Measurements from ENCODE around the gene NHERF2.

Gene NHERF2

GRCh38 chr16:2046893-2047329 lies 20.2 kb downstream of the NHERF2 start:
- intact Hi-C loops (cut with DNase I), result no loop called here
- peak in 2 of 42 donors; percentile 38 to 46 for DNase-seq

DNA sequence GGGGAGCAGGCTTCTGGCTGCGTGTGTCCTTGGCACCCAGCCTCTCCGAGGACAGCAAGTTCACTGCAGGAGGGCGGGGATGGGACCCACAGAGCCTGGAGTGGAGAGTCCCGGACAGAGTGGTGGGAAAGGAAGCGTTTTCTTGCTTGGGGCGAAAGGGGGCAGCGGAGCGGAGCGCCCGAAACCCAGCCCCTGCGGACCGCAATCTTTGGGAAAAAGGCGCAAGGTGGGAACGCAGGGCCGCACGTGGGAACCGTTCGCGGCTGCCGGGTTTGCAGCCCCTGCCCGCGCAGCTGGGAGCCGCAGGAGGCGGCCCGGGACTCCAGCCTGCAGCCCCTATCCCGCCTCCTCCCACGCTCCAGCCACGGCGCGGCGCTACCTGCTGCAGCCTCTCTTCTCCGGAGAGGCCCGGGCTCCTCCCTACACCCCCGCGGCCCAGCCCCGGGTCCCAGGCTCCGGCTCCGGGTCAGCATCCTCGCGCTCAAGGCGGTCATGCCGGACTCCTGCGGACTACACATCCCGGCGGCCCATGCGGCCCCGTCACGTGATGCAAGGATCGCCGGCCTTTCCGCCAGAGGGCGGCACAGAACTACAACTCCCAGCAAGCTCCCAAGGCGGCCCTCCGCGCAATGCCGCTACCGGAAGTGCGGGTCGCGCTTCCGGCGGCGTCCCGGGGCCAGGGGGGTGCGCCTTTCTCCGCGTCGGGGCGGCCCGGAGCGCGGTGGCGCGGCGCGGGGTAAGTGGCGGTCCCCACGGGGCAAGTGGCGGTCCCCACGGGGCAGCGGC lies 20.8 kb downstream of the NHERF2 start, which contains the start of the genes NTHL1 and TSC2:
Gene NTHL1 (minus strand): TSS at position 505 of the 786 bp plus-strand sequence. CDS start 11 bp downstream, at position 494.
Gene TSC2 (plus strand): TSS at position 656 of the 786 bp plus-strand sequence. CDS start 631 bp downstream, outside the sequence.
- intact Hi-C loops (cut with DNase I), result no loop called here
- peak; percentile 94 to 100 (median 99) for DNase-seq

DNA sequence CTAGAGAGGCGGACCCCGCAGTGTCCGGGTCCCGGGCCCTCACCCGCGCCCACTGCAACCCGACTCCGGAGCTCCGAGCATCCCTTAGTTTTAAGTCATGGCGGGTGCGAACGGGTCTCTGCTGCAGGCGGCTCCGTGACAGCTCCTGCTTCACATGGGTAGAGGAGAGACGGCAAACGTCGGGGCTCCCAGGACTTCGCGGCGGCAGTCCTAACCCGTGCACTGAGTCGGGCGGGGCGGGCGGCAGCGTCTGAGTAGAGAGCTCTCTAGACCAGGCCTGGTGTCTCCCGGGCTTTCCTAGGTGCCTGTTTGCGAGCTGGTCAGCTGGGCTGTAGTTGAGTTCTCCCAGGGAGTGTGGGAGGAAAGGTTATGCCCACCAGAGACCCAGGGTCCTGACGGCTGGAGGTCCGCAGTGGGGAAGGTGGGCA lies 21.4 kb downstream of the NHERF2 start:
- intact Hi-C loops (cut with DNase I), result no loop called here
- DNase-seq, result peak in 2 of 42 donors; percentile 19 to 36

DNA sequence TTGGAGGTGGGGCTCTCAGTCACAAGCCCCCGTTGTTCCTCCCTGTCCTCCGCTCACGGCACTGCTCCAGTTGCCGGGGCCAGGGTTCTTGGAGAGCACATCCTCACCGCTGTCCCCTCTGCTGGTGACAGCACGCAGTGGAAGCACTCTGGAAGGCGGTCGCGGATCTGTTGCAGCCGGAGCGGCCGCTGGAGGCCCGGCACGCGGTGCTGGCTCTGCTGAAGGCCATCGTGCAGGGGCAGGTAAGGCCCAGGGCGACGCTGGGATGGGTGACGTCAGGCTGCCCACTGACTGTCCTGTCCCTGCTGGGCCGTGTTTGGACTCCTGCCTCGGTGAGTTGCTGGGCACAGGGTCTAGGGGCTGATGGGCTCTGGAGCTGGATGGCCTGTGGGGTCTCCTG lies 26.5 kb downstream of the NHERF2 start:
- DNase-seq, result no peak
- intact Hi-C loops (cut with DNase I), result no loop called here

DNA sequence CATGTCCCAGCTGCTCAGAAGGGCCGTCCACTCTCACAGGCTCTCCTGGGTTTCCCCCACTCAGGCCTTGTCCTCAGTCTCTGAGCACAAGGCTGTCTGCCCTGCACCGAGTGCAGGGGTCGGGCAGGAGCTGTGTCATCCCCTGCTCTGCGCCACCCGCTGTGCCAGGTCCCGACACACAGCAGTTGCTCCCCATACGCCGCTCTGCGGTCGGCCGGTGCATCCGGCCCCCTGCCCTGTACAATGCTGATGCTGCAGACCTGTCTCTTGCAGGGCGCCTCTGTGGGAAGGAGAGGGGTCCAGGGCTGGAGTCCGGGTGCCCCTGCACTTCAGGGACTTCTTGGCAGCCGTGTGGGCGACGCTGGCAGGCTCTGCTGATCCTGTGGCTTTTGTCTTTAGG lies 27.2 kb downstream of the NHERF2 start:
- no peak for DNase-seq
- intact Hi-C loops (cut with DNase I), result no loop called here

- no peak for DNase-seq
- intact Hi-C loops (cut with DNase I), result no loop called here
Measured at GRCh38 chr16:2054543-2055245, 28.0 kb downstream of the NHERF2 start.

DNA sequence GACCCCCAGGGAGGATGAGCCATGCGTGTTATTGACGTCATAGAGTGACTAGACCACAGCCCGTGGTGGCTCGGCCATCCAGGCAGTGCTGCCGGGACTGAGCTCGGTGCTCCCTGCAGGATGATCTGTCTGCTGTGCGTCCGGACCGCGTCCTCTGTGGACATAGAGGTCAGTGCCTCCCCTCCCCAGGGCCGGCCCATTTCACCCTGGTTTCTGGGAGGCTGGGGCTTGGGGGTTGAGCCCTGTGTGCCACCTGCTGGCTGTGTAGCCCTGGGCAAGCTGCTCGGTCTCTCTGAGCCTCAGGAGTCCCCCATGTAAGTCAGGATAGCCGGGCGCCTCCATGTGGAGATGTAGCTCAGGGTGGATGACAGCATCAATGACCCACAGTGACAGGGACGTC lies 29.4 kb downstream of the NHERF2 start:
- DNase-seq, result peak in 29 of 42 donors; percentile 21 to 82 (median 43)
- intact Hi-C loops (cut with DNase I), result no loop called here

GRCh38 chr16:2056681-2057407 lies 30.1 kb downstream of the NHERF2 start:
- intact Hi-C loops (cut with DNase I), result no loop called here
- DNase-seq, result peak in 32 of 42 donors; percentile 15 to 79 (median 48)

GRCh38 chr16:2057438-2057837 lies 30.7 kb downstream of the NHERF2 start:
- DNase-seq, result no peak
- intact Hi-C loops (cut with DNase I), result no loop called here

- intact Hi-C loops (cut with DNase I), result no loop called here
- DNase-seq, result no peak
Measured at GRCh38 chr16:2058420-2058819, 31.7 kb downstream of the NHERF2 start.

- no peak for DNase-seq
- intact Hi-C loops (cut with DNase I), result no loop called here
Measured at GRCh38 chr16:2058872-2059271, 32.2 kb downstream of the NHERF2 start.

DNA sequence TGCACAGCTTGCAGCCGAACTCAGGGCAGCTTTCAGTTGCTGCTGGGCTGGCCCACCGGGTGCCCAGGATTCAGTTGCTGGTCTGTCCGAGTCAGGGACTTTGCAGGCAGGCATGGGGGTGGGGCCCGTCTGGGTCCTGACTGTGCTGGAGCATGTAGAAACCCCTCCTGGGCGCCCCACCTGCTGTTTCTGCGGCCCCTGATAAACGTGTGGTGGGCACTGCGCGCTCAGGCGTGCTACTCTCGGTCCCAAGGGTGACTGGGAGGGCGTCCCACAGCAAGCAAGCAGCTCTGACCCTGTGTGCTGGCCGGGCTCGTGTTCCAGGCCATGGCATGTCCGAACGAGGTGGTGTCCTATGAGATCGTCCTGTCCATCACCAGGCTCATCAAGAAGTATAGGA lies 33.6 kb downstream of the NHERF2 start:
- intact Hi-C loops (cut with DNase I), result no loop called here
- DNase-seq, result no peak

- intact Hi-C loops (cut with DNase I), result no loop called here
- no peak for DNase-seq
Measured at GRCh38 chr16:2061023-2061422, 34.3 kb downstream of the NHERF2 start.

DNA sequence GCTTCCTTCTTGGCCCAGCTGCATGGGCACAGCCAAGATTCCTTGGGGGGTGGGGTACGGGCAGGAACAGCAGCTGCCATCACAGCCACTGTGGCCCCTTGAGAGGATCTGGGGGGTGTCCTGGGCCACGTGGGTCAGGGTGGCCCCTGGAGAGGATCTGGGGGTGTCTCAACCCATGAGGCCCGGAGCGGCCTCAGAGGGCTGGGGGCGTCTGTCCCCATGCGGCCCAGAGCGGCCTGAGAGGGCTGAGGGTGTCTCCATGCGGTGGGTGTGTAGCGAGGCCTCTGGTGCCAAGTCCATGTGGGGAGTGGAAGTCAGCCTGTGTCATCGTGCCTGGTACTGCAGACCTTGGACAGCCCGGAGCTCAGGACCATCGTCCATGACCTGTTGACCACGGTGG lies 34.8 kb downstream of the NHERF2 start:
- DNase-seq, result no peak
- intact Hi-C loops (cut with DNase I), result no loop called here

GRCh38 chr16:2062801-2063200 lies 36.1 kb downstream of the NHERF2 start:
- intact Hi-C loops (cut with DNase I), result no loop called here
- DNase-seq, result no peak

GRCh38 chr16:2063861-2064260 lies 37.2 kb downstream of the NHERF2 start:
- intact Hi-C loops (cut with DNase I), result no loop called here
- DNase-seq, result no peak

GRCh38 chr16:2064368-2064945 lies 37.8 kb downstream of the NHERF2 start:
- intact Hi-C loops (cut with DNase I), result no loop called here

GRCh38 chr16:2066139-2066538 lies 39.4 kb downstream of the NHERF2 start:
- intact Hi-C loops (cut with DNase I), result no loop called here
- DNase-seq, result no peak

More at GRCh38 chr16:2064368-2064945, 37.8 kb downstream of the NHERF2 start:
- DNase-seq, result no peak

All from head of caudate nucleus (tissue), 42 donors.